Measurements from ENCODE around the gene ALDH7A1. TPM values are rescaled to one million over a fixed set of nuclear protein-coding genes. Genes with fewer than 3 reads are reported as not detected.

Gene ALDH7A1
- total RNA-seq, 1 experiment from 2014 or later, result 148 TPM

GRCh38 chr5:126515337-126515736 lies 79.7 kb downstream of the ALDH7A1 start:
- Mint-ChIP-seq H3K9me3 (peaks cover 3% of the 10 kb centered on the region in 2 experiments; a peak in 1 of 5 replicates), H3K27ac (no peak overlapping the region), H3K4me3 (no peak overlapping the region), H3K27me3 (ENCODE audit: low read depth) (no peaks in the 10 kb centered on the region; the same call in 1 of the 2 replicates), H3K4me1 (peaks cover 13% of the 10 kb centered on the region in 2 experiments), H3K36me3 (ENCODE audit: insufficient read depth in 1 of 3, low read depth in 3 of 3) (peaks cover 0 to 3% (median 0%) of the 10 kb centered on the region in 3 experiments; a peak in 2 of 7 replicates)
- no peak overlapping the region for H2AK5ac ChIP-seq (ENCODE audit: insufficient read length, low read length)
- TF ChIP-seq CTCF (conservative IDR thresholded peaks at IDR 0.05), result no peak
- no peak overlapping the region for H2BK20ac ChIP-seq (ENCODE audit: low read depth, low read length, poor library complexity, severe bottlenecking)
- H4K91ac ChIP-seq (ENCODE audit: insufficient read length, low read depth, low read length), result no peak overlapping the region
- H4K5ac ChIP-seq (ENCODE audit: insufficient read length, low read depth, low read length), result no peak overlapping the region
- no peak overlapping the region for H3K4ac ChIP-seq (ENCODE audit: low read depth, low read length)
- no peak overlapping the region for H3K9ac ChIP-seq (ENCODE audit: extremely low read depth, insufficient read length, low read length)
- H3K56ac ChIP-seq (ENCODE audit: insufficient read length, low read depth, low read length), result no peak overlapping the region
- H3K79me2 ChIP-seq (ENCODE audit: insufficient read depth, low read length), result no peaks in the 10 kb centered on the region
- no peaks in the 10 kb centered on the region for H4K20me1 ChIP-seq (ENCODE audit: control insufficient read depth, insufficient read depth, insufficient read length)
- H3K23ac ChIP-seq (ENCODE audit: insufficient read length, low read depth, low read length), result no peak overlapping the region
- no peak overlapping the region for H4K8ac ChIP-seq (replicated peaks; ENCODE audit: insufficient read length, low read depth, low read length)
- H3K4me1 ChIP-seq (ENCODE audit: insufficient read depth, low read length), result peaks cover 3% of the 10 kb centered on the region; the same call in 1 of the 2 replicates
- no peak overlapping the region for H2BK120ac ChIP-seq (ENCODE audit: low read depth, low read length, poor library complexity, severe bottlenecking)
- H3K14ac ChIP-seq (ENCODE audit: insufficient read depth, low read length), result no peak overlapping the region
- no peak overlapping the region for H3K4me2 ChIP-seq (ENCODE audit: insufficient read depth, insufficient read length, low read length)
- no peak for DNase-seq
- H2BK12ac ChIP-seq (ENCODE audit: insufficient read length, low read depth, low read length), result no peak overlapping the region
- no peak overlapping the region for H3K27ac ChIP-seq (ENCODE audit: insufficient read length, low read depth, low read length)
- H2BK15ac ChIP-seq (ENCODE audit: low read depth, low read length), result no peak overlapping the region
- H3K79me1 ChIP-seq (ENCODE audit: insufficient read depth, low read depth, low read length, poor library complexity, severe bottlenecking), result no peaks in the 10 kb centered on the region
- no peak overlapping the region for H2BK5ac ChIP-seq (ENCODE audit: insufficient read length, low read length)
- H3T11ph ChIP-seq (ENCODE audit: low read length), result no peak overlapping the region
- H3K18ac ChIP-seq (ENCODE audit: insufficient read length, low read depth, low read length), result no peak overlapping the region
- H3K9me3 ChIP-seq (ENCODE audit: control insufficient read depth, low read depth, low read length), result no peaks in the 10 kb centered on the region
- H3K27me3 ChIP-seq (ENCODE audit: insufficient read depth, low read length), result no peaks in the 10 kb centered on the region
- H2AFZ ChIP-seq (ENCODE audit: low read length), result no peak overlapping the region
- H3K23me2 ChIP-seq (ENCODE audit: insufficient read length, low read depth, low read length, poor library complexity, severe bottlenecking), result no peaks in the 10 kb centered on the region
